Smooth muscle cell (in vitro differentiated cells): ENCODE results near the gene PEX14. TPM values are rescaled to one million over a fixed set of nuclear protein-coding genes. Genes with fewer than 3 reads are reported as not detected.

Experiments
- DNase-seq: peaks from one replicate; lab custom pipeline; 2025; ENCODE audit not compliant: unreplicated experiment; lab: John Stamatoyannopoulos, UW
- H2AFZ ChIP-seq: fragments of 200-600 bp; sonication (generic); 2 replicates; pipeline ENCODE4 v1.6.0; 2016; ENCODE audit warnings: antibody characterized with exemption, low read depth, mild to moderate bottlenecking
- H3F3A ChIP-seq: fragments of 200-600 bp; sonication (generic); 2 replicates; pipeline ENCODE4 v1.6.0; 2017; ENCODE audit warnings: antibody characterized with exemption, low read depth
- H3K27ac ChIP-seq: fragments of 200-600 bp; sonication (generic); 2 replicates; pipeline ENCODE4 v1.5.1; 2016; ENCODE audit warnings: low read depth, mild to moderate bottlenecking
- H3K27me3 ChIP-seq: fragments of 200-600 bp; sonication (generic); 2 replicates; pipeline ENCODE4 v1.6.1; 2016; ENCODE audit warnings: low read depth, mild to moderate bottlenecking
- H3K36me3 ChIP-seq: fragments of 200-600 bp; sonication (generic); 2 replicates; pipeline ENCODE4 v1.5.1; 2016; ENCODE audit warnings: low read depth
- H3K4me1 ChIP-seq: fragments of 200-600 bp; sonication (generic); 2 replicates; pipeline ENCODE4 v1.5.1; 2016; ENCODE audit warnings: low read depth
- H3K4me2 ChIP-seq: fragments of 200-600 bp; sonication (generic); 2 replicates; pipeline ENCODE4 v1.6.0; 2016; ENCODE audit warnings: mild to moderate bottlenecking
- H3K4me3 ChIP-seq: fragments of 200-600 bp; sonication (generic); 2 replicates; pipeline ENCODE4 v1.5.1; 2016; ENCODE audit warnings: mild to moderate bottlenecking
- H3K79me2 ChIP-seq: fragments of 200-600 bp; sonication (generic); 2 replicates; pipeline ENCODE4 v1.6.0; 2016; ENCODE audit warnings: low read depth, mild to moderate bottlenecking
- H3K9ac ChIP-seq: fragments of 200-600 bp; sonication (generic); 2 replicates; pipeline ENCODE4 v1.6.0; 2016; ENCODE audit warnings: low read depth
- H3K9me3 ChIP-seq: fragments of 200-600 bp; sonication (generic); replicated peaks from 2 replicates; pipeline ENCODE4 v1.5.1; 2016; ENCODE audit warnings: low read depth
- H4K20me1 ChIP-seq: fragments of 200-600 bp; sonication (generic); 2 replicates; pipeline ENCODE4 v1.6.0; 2016; ENCODE audit warnings: low read depth
- CTCF ChIP-seq: fragments of 200-600 bp; sonication (generic); IDR thresholded peaks from 2 replicates; pipeline ENCODE4 v1.5.1; 2017; ENCODE audit warnings: borderline replicate concordance, mild to moderate bottlenecking, antibody characterized with exemption; ENCODE audit not compliant: insufficient read depth, poor library complexity, severe bottlenecking
- WGBS: methylation state at CpG from one replicate; pipeline ENCODE4 v1.1.7; 2016; ENCODE audit warnings: low lambda C conversion rate; 5-methylcytosine and 5-hydroxymethylcytosine counted together
- polyA plus RNA-seq: library from polyadenylated mRNA; unstranded; fragments of >200 nt; fragmentation: Nextera tagmentation; extraction: Ambion mirVana; gene quantifications from 2 replicates; pipeline ENCODE4 v1.2.1, GENCODE V29; 2016
- total RNA-seq: library from RNA; depleted of rRNA; stranded (reverse); fragments of >200 nt; gene quantifications from 2 replicates; pipeline ENCODE4 v1.2.3, GENCODE V29; 2014

The PEX14 gene
- total and polyA plus RNA-seq, 2 experiments from 2014 or later, result 14.2 to 15.2 TPM

GRCh38 chr1:10594595-10595223 lies 120.0 kb downstream of the PEX14 start:
- Histone ChIP-seq H3K27ac (no peak overlapping the region), H3F3A (no peaks in the 10 kb centered on the region), H3K9me3 (no peaks in the 10 kb centered on the region), H3K4me3 (no peak overlapping the region), H4K20me1 (peaks cover 52% of the 10 kb centered on the region), H3K4me2 (no peak overlapping the region), H3K79me2 (no peaks in the 10 kb centered on the region), H3K36me3 (no peaks in the 10 kb centered on the region), H3K9ac (no peak overlapping the region), H3K27me3 (no peaks in the 10 kb centered on the region), H3K4me1 (no peaks in the 10 kb centered on the region), H2AFZ (no peak overlapping the region)
- DNase-seq, result no peak
- WGBS, result 70% methylated on average over 9 of the region's 9 CpGs
- TF ChIP-seq CTCF, result no peak

- Histone ChIP-seq H2AFZ (no peak overlapping the region), H3K36me3 (no peaks in the 10 kb centered on the region), H3K9me3 (no peaks in the 10 kb centered on the region), H3K27ac (no peak overlapping the region), H3K9ac (no peak overlapping the region), H3K79me2 (no peaks in the 10 kb centered on the region), H4K20me1 (peaks cover 39% of the 10 kb centered on the region), H3K27me3 (no peaks in the 10 kb centered on the region), H3F3A (no peaks in the 10 kb centered on the region), H3K4me2 (no peak overlapping the region), H3K4me3 (no peak overlapping the region), H3K4me1 (no peaks in the 10 kb centered on the region)
- no peak for DNase-seq
- WGBS, result 91% methylated on average over 6 of the region's 6 CpGs
- no peak for TF ChIP-seq CTCF
Measured at GRCh38 chr1:10596780-10597179, 122.0 kb downstream of the PEX14 start.

GRCh38 chr1:10597492-10598388 lies 123.0 kb downstream of the PEX14 start:
- no peaks in the 10 kb centered on the region for H3K9me3 ChIP-seq
- no peak overlapping the region for H2AFZ ChIP-seq
- H3K9ac ChIP-seq, result no peak overlapping the region
- no peak overlapping the region for H3K27ac ChIP-seq
- peaks cover 36% of the 10 kb centered on the region for H4K20me1 ChIP-seq
- H3K36me3 ChIP-seq, result no peaks in the 10 kb centered on the region
- H3F3A ChIP-seq, result no peaks in the 10 kb centered on the region
- H3K4me1 ChIP-seq, result no peaks in the 10 kb centered on the region
- no peak overlapping the region for H3K4me3 ChIP-seq
- no peak for TF ChIP-seq CTCF
- H3K4me2 ChIP-seq, result no peak overlapping the region
- 94% methylated on average over 13 of the region's 13 CpGs for WGBS
- H3K79me2 ChIP-seq, result no peaks in the 10 kb centered on the region
- DNase-seq, result no peak
- H3K27me3 ChIP-seq, result no peaks in the 10 kb centered on the region

- Histone ChIP-seq H3K9me3 (no peaks in the 10 kb centered on the region), H3K27ac (no peak overlapping the region), H3K36me3 (no peaks in the 10 kb centered on the region), H3K4me2 (no peak overlapping the region), H3K79me2 (no peaks in the 10 kb centered on the region), H3K9ac (no peak overlapping the region), H4K20me1 (peaks cover 36% of the 10 kb centered on the region), H3K4me3 (no peak overlapping the region), H2AFZ (no peak overlapping the region), H3K27me3 (no peaks in the 10 kb centered on the region), H3F3A (no peaks in the 10 kb centered on the region), H3K4me1 (no peaks in the 10 kb centered on the region)
- no peak for TF ChIP-seq CTCF
- WGBS, result 98% methylated on average over 6 of the region's 6 CpGs
- no peak for DNase-seq
Measured at GRCh38 chr1:10598389-10598702, 123.6 kb downstream of the PEX14 start.
